ENCODE results near the gene GCSH. TPM values are rescaled to one million over a fixed set of nuclear protein-coding genes. Genes with fewer than 3 reads are reported as not detected.

GCSH gene
- total RNA-seq, 4 donors from 2014 or later, result 4.8 to 10.6 (median 7.7) TPM

- no peak overlapping the region for H3K4me3 ChIP-seq (ENCODE audit: low read depth, poor library complexity, severe bottlenecking)
- intact Hi-C loops (cut with DNase I; ENCODE audit: low total_unique reads), result no loop called here
- TF ChIP-seq POLR2A (IDR thresholded peaks at IDR 0.05), result no peak
- no peak for TF ChIP-seq CTCF (IDR thresholded peaks at IDR 0.05)
- DNase-seq (ENCODE audit: low spot score in 2 of 2), result no peak
- 84 to 85% methylated on average over 14 of the region's 14 CpGs for WGBS, 2 donors
Observed at GRCh38 chr16:81060576-81061306, 35.5 kb downstream of the GCSH start.

- TF ChIP-seq POLR2A (IDR thresholded peaks at IDR 0.05), result no peak
- TF ChIP-seq CTCF (IDR thresholded peaks at IDR 0.05), result no peak
- WGBS, 2 donors, result 82 to 84% methylated on average over 11 of the region's 11 CpGs
- H3K4me3 ChIP-seq (ENCODE audit: low read depth, poor library complexity, severe bottlenecking), result no peak overlapping the region
- DNase-seq (ENCODE audit: low spot score in 2 of 2), result no peak
- intact Hi-C loops (cut with DNase I; ENCODE audit: low total_unique reads), result no loop called here
Observed at GRCh38 chr16:81053761-81054160, 42.4 kb downstream of the GCSH start.

GRCh38 chr16:81042821-81043220 is 53.4 kb downstream of the GCSH start:
- intact Hi-C loops (cut with DNase I; ENCODE audit: low total_unique reads), result no loop called here
- WGBS, 2 donors, result 97% methylated on average over 2 of the region's 2 CpGs
- no peak for DNase-seq (ENCODE audit: low spot score in 2 of 2)
- TF ChIP-seq POLR2A (IDR thresholded peaks at IDR 0.05), result no peak
- no peak for TF ChIP-seq CTCF (IDR thresholded peaks at IDR 0.05)
- H3K4me3 ChIP-seq (ENCODE audit: low read depth, poor library complexity, severe bottlenecking), result no peak overlapping the region

- no peak for DNase-seq (ENCODE audit: low spot score in 2 of 2)
- intact Hi-C loops (cut with DNase I; ENCODE audit: low total_unique reads), result no loop called here
- 90 to 91% methylated on average over 4 of the region's 4 CpGs for WGBS, 2 donors
- TF ChIP-seq CTCF (IDR thresholded peaks at IDR 0.05) (no peak), POLR2A (IDR thresholded peaks at IDR 0.05) (no peak)
- no peak overlapping the region for H3K4me3 ChIP-seq (ENCODE audit: low read depth, poor library complexity, severe bottlenecking)
Observed at GRCh38 chr16:81041696-81042095, 54.5 kb downstream of the GCSH start.

GRCh38 chr16:81040842-81041241 is 55.4 kb downstream of the GCSH start:
- DNase-seq (ENCODE audit: low spot score in 2 of 2), result no peak
- WGBS, 2 donors, result 84 to 85% methylated on average over 5 of the region's 5 CpGs
- no peak for TF ChIP-seq CTCF (IDR thresholded peaks at IDR 0.05)
- no peak for TF ChIP-seq POLR2A (IDR thresholded peaks at IDR 0.05)

GRCh38 chr16:81040131-81040530 is 56.1 kb downstream of the GCSH start:
- no peak for DNase-seq (ENCODE audit: low spot score in 2 of 2)

More at GRCh38 chr16:81040842-81041241, 55.4 kb downstream of the GCSH start:
- H3K4me3 ChIP-seq (ENCODE audit: low read depth, poor library complexity, severe bottlenecking), result no peak overlapping the region
- intact Hi-C loops (cut with DNase I; ENCODE audit: low total_unique reads), result no loop called here

More at GRCh38 chr16:81040131-81040530, 56.1 kb downstream of the GCSH start:
- intact Hi-C loops (cut with DNase I; ENCODE audit: low total_unique reads), result no loop called here
- no peak overlapping the region for H3K4me3 ChIP-seq (ENCODE audit: low read depth, poor library complexity, severe bottlenecking)
- no peak for TF ChIP-seq POLR2A (IDR thresholded peaks at IDR 0.05)
- TF ChIP-seq CTCF (IDR thresholded peaks at IDR 0.05), result no peak
- WGBS, 2 donors, result 96 to 97% methylated on average over 2 of the region's 2 CpGs

Measured in lower leg skin (tissue), 4 donors.